GM18868 (cell line): ENCODE measurements around the gene CYP27B1.
"Not testable (repeated sequence)": the region's sequence is repeated elsewhere in the genome, so short reads cannot be mapped to it uniquely, and the experiment has no call there.

ENCODE experiments used
- ATAC-seq: cut with Tn5 transposase; IDR thresholded peaks from one replicate; pipeline ENCODE4 v1.9.1; 2021; ENCODE audit warnings: mild to moderate bottlenecking, moderate library complexity; ENCODE audit not compliant: unreplicated experiment

CYP27B1 gene

DNA sequence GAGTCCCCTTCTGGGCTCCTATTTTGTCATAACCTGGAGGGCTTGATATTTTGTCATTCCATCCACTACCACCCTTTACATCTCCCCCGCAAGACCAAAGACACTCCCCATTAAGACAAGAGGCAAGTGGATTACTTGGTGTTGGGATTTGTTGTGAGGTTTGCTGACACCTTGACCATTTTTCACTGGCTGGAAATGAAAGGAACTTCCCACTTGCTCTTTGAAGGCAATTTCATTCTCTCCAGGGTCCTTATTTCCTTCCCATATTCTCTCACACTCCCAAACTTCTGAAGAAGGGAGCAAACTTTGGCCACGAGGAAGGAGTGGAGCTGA is 43.3 kb downstream of the CYP27B1 start:
- no peak for ATAC-seq

DNA sequence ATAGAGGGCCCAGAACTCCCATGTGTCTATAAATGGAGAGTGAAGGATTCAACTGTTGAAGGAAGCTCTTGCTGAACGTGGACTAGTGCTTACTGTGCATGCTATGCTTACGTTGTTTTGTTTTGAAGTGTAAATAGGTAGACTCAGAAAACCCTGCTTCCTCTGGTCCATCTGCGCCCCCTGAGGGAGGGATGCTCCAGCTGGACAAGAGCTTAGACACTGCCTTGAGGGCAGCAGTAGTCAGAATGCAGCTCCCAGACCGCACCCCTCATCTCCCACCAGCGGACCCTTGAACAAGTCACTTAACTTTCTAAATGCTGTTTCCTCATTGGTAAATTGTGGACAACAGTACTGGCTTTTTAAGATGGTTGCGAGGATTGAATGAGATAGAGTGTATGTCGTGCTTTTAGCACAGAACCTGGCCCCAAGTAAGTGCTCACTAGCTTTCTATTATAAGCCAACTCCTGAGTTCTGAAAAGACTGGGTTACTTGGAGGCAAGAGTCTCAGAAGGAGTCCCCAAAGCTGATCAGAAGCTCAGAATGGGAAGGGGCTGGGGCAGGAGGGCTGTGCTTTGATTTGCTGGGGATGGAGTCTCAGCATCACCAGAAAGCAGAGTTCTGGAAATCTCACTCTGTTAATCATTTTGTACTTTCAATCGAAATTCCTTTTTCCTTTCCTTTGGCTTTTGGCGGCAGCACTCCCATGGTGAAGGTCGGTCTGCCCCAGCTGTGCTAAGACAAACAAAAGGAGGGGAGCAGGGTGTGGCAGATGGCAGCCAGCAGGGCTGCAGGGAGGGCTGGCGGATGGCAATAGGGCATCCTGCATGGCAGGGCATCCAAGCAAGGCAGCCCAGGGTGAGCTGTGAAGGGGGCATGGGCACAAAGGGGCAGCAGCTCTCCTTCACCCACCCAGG is 43.9 kb downstream of the CYP27B1 start:
- no peak for ATAC-seq

- not testable (repeated sequence) for ATAC-seq
Observed at GRCh38 chr12:57721846-57722608, 44.9 kb downstream of the CYP27B1 start.

- ATAC-seq = no peak
Observed at GRCh38 chr12:57720606-57721595, 46.0 kb downstream of the CYP27B1 start.

- no peak for ATAC-seq
Observed at GRCh38 chr12:57719777-57720605, 46.9 kb downstream of the CYP27B1 start.

GRCh38 chr12:57718641-57719528 is 48.0 kb downstream of the CYP27B1 start:
- ATAC-seq = no peak

DNA sequence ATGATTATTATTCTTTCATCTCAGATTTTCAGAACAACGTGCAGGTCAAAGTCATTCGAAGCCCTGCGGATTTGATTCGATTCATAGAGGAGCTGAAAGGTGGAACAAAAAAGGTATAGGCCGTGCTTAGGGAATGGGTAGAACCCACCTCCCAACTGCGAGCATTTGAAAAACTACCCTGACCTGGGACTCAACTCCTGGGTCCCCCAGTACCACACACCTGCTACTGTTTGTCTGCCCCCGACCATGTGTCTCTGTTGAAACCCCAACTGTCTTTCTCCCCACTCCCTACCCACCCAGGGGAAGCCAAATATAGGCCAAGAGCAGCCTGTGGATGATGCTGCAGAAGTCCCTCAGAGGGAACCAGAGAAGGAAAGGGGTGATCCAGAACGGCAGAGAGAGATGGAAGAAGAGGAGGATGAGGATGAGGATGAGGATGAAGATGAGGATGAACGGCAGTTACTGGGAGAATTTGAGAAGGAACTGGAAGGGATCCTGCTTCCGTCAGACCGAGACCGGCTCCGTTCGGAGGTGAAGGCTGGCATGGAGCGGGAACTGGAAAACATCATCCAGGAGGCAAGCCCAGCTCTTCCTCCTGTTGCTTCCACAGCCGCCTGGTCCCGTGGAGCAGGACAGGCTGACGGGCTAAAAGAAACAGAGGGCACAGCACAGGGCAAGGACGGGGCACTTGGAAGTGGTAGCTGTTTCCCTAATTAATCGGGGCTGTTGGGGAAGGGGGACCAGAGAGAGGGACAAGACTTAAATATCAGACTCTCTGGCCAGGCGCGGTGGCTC is 48.8 kb downstream of the CYP27B1 start:
- no peak for ATAC-seq

- ATAC-seq = no peak
Observed at GRCh38 chr12:57717131-57717530, 49.7 kb downstream of the CYP27B1 start.

DNA sequence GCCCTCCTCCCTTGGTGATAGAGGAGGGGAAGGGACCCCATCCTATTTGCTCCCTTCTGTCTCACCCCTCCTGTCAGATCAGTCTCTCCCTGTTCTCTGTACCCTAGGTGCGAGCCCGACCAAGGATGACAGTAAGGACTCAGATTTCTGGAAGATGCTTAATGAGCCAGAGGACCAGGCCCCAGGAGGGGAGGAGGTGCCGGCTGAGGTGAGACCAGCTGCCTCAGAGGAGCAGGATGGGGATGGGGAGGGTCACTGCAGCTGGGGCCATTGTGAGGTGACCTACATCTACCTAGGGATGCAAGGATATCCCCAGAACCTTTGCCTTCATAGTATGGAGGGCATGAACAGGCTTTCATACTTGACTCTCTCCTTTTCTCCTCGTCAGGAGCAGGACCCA is 50.6 kb downstream of the CYP27B1 start:
- no peak for ATAC-seq

GRCh38 chr12:57715786-57716185 is 51.1 kb downstream of the CYP27B1 start:
- no peak for ATAC-seq

DNA sequence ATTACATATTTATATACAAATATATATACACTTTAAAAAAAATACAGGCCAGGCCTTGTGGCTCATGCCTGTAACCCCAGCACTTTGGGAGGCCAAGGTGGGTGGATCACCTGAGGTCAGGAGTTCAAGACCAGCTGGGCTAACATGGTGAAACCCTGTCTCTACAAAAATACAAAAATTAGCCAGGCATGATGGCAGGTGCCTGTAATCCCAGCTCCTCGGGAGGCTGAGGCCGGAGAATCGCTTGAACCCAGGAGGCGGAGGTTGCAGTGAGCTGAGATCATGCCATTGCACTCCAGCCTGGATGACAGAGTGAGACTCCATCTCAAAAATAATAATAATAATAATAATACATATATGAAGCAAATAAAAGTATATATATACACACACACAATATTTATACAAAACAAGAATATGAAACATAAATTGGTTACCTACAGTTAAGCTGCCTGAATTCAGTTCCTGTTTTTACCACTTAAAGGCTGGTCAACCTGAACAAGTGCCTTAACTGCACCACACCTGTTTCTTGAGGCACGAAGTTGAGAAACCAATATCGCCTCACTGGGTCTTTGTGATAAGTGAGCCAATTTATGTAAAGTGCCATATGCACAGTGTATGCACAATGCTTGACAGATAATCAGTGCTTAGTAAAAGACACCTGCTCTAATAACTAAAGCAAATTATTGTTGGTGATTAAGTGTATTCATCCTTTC is 51.7 kb downstream of the CYP27B1 start:
- not testable (repeated sequence) for ATAC-seq

- ATAC-seq = no peak
Observed at GRCh38 chr12:57713209-57713608, 53.7 kb downstream of the CYP27B1 start.

GRCh38 chr12:57712701-57713100 is 54.2 kb downstream of the CYP27B1 start:
- ATAC-seq = no peak
